SU-DHL-6 (cell line): ENCODE measurements around the gene HK1.

Experiments used
- CTCF ChIP-seq: fragments of 200-600 bp; sonication (generic); IDR thresholded peaks from one replicate; pipeline ENCODE4 v1.5.1; 2017; ENCODE audit warnings: antibody characterized with exemption, mild to moderate bottlenecking, low read length, moderate library complexity; ENCODE audit not compliant: insufficient read depth, poor library complexity, severe bottlenecking
- EZH2phosphoT487 ChIP-seq: fragments of 200-600 bp; sonication (generic), shearing (Covaris generic); conservative IDR thresholded peaks from 2 replicates; pipeline ENCODE4 v1.6.1; 2018; ENCODE audit warnings: mild to moderate bottlenecking, antibody characterized with exemption, low read length, moderate library complexity, mixed read lengths

GRCh38 chr10:69295027-69295636, 16.8 kb downstream of the HK1 start:
- TF ChIP-seq CTCF (no peak), EZH2phosphoT487 (no peak)
